Hematopoietic multipotent progenitor cell treated with erythropoietin and hydrocortisone succinate and interleukin-3 and kit ligand, for 6 days (in vitro differentiated cells): Measurements from ENCODE around the gene EFCAB8.
"Not testable (repeated sequence)": the region's sequence is repeated elsewhere in the genome, so short reads cannot be mapped to it uniquely, and the experiment has no call there.

Source experiments
- DNase-seq: peaks from one replicate; pipeline ENCODE4 v3.0.0-alpha.2; 2015

EFCAB8 gene

GRCh38 chr20:32914031-32914430 lies 55.3 kb downstream of the EFCAB8 start:
- DNase-seq = no peak

- no peak for DNase-seq
These were observed 58.6 kb downstream of the EFCAB8 start for GRCh38 chr20:32917191-32917950.

GRCh38 chr20:32918296-32918695 lies 59.6 kb downstream of the EFCAB8 start:
- no peak for DNase-seq

GRCh38 chr20:32918751-32919150 lies 60.0 kb downstream of the EFCAB8 start:
- DNase-seq = no peak

GRCh38 chr20:32920066-32920465 lies 61.3 kb downstream of the EFCAB8 start:
- DNase-seq = no peak

- no peak for DNase-seq
These were observed 62.0 kb downstream of the EFCAB8 start for GRCh38 chr20:32920530-32921298.

- DNase-seq = no peak
These were observed 63.7 kb downstream of the EFCAB8 start for GRCh38 chr20:32922466-32922865.

- DNase-seq = no peak
These were observed 66.1 kb downstream of the EFCAB8 start for GRCh38 chr20:32924781-32925180.

- DNase-seq = no peak
These were observed 66.9 kb downstream of the EFCAB8 start for GRCh38 chr20:32925481-32926196.

GRCh38 chr20:32929162-32929561 lies 70.4 kb downstream of the EFCAB8 start:
- no peak for DNase-seq

GRCh38 chr20:32930181-32930580 lies 71.5 kb downstream of the EFCAB8 start:
- DNase-seq = no peak

- DNase-seq = no peak
These were observed 72.0 kb downstream of the EFCAB8 start for GRCh38 chr20:32930701-32931100.

GRCh38 chr20:32934580-32934979 lies 75.9 kb downstream of the EFCAB8 start:
- no peak for DNase-seq

GRCh38 chr20:32941155-32941885 lies 82.6 kb downstream of the EFCAB8 start:
- DNase-seq = no peak

GRCh38 chr20:32943490-32944052 lies 84.8 kb downstream of the EFCAB8 start:
- no peak for DNase-seq

GRCh38 chr20:32945710-32946221 lies 87.0 kb downstream of the EFCAB8 start:
- peak; percentile 45 for DNase-seq

- DNase-seq = no peak
These were observed 87.9 kb downstream of the EFCAB8 start for GRCh38 chr20:32946629-32947028.

GRCh38 chr20:32950539-32950938 lies 91.8 kb downstream of the EFCAB8 start:
- DNase-seq = not testable (repeated sequence)

- no peak for DNase-seq
These were observed 98.7 kb downstream of the EFCAB8 start for GRCh38 chr20:32957459-32957858.

- DNase-seq = no peak
These were observed 99.9 kb downstream of the EFCAB8 start for GRCh38 chr20:32958574-32958973.

GRCh38 chr20:32959351-32960221 lies 100.9 kb downstream of the EFCAB8 start:
- no peak for DNase-seq

GRCh38 chr20:32960222-32960518 lies 101.4 kb downstream of the EFCAB8 start:
- no peak for DNase-seq
